ELF-1 (cell line): ENCODE data around the gene FGFR3.
"Not testable (repeated sequence)": the region's sequence is repeated elsewhere in the genome, so short reads cannot be mapped to it uniquely, and the experiment has no call there.

Source experiments
- DNase-seq: peaks from one replicate; pipeline ENCODE4 v3.0.0-alpha.2; 2016; ENCODE audit warnings: low read depth, low spot score

FGFR3 gene

DNA sequence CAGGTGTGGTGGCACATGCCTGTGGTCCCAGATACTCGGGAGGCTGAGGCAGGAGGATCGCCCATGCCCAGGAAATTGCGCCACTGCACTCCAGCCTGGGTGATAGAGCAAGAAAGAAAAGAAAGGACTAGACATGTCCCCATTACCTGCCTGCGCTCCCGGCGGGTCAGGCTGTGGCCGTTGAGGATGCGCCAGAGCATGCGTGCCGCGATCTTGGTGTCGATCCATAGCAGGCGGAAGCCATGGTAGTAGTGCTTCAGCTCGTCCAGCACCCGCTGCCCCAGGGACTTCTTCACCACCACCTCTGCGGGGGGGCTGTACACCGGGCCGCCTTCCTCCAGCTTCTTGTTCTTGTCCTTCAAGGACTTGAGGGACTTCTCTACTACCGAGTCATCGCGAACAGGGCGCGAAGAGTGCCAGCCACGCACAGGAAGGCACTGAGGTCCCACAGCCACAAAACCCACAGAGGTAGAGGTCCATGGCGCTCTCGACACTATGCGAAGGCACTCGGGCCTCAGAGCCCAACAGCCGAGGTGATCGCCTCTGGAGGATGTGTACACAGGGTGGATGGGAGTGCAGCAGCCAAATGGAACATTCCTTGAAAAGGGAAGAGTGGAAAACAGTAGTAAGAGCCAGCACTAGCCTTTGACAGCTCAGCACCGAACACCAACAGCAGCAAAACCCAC is 48.3 kb downstream of the FGFR3 start:
- no peak for DNase-seq

GRCh38 chr4:1841887-1842210 is 48.8 kb downstream of the FGFR3 start:
- no peak for DNase-seq

DNA sequence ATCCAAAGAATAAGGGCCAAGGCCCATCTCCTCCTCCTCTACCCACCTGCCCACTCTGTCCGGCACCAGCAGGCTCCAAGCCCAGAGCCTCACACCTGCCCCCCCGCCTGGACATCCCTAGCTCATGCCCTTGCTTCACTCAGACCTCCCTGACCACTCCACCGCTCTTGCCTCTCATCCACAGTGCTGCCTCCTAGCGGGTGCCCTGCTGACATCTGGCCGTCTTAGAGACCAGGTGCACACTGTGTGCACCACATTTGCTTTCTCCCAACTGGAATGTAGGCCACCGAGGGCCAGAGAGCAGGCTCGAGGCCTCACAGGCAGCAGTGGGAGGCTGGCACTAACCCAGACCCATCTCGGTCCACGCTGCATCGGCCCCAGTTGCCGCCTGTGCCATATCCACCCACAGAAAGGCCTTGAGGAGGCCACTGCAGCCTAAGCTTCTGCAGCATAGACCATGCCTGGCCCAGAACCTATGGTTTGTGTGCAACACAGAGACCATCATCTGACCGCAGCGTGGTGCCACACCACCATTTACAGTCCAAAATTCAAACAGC is 49.3 kb downstream of the FGFR3 start:
- no peak for DNase-seq

DNA sequence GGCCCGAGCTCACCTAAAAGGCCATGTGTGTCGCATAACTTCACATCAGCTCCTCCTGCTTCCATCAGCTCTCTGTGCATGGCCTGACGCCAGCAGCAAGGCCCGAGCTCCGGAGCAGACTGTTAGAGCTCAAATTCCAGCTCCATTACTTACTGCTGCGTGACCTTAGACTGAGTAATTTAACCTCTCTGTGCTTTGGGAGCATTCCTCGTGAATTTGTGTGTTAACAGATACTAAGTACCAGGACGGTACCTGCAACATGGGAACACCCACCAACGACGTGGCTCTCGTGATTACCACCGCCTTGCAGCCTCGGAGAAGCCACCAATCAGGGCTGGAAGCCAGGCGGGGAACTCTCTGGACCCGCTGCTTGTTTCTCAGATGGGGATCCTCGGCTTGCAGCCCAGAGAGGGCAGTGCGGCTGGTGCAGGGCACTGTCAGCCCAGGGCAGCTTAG is 49.9 kb downstream of the FGFR3 start:
- DNase-seq, result no peak

GRCh38 chr4:1843852-1844251 is 50.8 kb downstream of the FGFR3 start:
- DNase-seq, result no peak

GRCh38 chr4:1844618-1845017 is 51.5 kb downstream of the FGFR3 start:
- not testable (repeated sequence) for DNase-seq

DNA sequence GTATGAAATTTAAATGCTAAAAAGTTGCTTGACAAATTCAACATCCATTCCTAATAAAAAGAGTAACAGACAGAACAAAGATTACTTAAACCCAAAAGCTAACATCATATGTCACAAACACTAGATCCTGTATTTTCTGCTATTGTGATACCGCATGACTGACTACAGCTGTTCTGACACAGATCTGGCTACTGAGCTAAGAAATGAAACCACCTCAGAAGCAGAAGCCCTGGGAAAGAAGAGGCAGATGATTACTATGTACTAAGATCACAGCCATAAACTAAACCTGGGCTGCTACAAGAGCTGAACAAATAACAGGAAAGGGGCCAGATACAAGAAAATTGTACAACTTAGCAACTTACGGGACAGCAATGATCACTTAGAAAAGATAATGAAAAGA is 53.5 kb downstream of the FGFR3 start:
- DNase-seq, result no peak

DNA sequence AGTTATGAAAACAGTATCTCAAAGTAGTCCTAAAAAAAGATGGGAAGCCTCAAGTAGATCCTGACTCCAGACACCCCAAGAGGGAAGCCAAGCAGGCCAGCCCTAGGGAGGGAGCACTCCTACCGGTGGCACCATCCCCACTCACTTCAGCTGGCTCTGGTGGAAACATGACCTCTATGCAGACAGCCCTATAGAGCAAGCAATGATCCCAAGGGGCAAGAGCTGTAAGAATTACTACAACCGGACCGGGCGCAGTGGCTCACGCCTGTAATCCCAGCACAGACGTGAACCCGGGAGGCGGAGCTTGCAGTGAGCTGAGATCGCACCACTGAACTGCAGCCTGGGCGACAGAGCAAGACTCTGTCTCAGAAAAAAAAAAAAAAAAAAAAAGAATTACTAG is 57.2 kb downstream of the FGFR3 start:
- DNase-seq, result no peak

GRCh38 chr4:1851160-1851559 is 58.1 kb downstream of the FGFR3 start:
- DNase-seq, result no peak

- no peak for DNase-seq
Observed at GRCh38 chr4:1851575-1852410, 58.7 kb downstream of the FGFR3 start.

GRCh38 chr4:1852904-1853623 is 60.0 kb downstream of the FGFR3 start:
- DNase-seq, result no peak

DNA sequence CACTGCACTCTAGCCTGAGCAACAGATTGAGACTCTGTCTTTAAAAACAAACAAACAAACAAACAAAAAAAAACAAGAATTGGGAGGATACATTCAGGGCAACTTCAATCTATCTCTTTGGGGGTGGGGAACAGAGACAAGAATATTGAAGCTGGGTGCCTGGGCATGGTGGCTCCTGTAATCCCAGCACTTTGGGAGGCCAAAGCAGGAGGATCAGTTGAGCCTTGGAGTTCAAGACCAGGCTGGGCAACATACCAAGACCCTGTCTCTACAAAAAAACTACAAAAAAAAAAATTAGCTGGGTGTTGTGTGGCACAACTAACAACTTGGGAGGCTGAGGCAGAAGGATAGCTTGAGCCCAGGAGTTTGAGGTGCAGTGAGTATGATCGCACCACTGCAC is 61.7 kb downstream of the FGFR3 start:
- DNase-seq, result no peak

- no peak for DNase-seq
Observed at GRCh38 chr4:1855333-1856070, 62.4 kb downstream of the FGFR3 start.

DNA sequence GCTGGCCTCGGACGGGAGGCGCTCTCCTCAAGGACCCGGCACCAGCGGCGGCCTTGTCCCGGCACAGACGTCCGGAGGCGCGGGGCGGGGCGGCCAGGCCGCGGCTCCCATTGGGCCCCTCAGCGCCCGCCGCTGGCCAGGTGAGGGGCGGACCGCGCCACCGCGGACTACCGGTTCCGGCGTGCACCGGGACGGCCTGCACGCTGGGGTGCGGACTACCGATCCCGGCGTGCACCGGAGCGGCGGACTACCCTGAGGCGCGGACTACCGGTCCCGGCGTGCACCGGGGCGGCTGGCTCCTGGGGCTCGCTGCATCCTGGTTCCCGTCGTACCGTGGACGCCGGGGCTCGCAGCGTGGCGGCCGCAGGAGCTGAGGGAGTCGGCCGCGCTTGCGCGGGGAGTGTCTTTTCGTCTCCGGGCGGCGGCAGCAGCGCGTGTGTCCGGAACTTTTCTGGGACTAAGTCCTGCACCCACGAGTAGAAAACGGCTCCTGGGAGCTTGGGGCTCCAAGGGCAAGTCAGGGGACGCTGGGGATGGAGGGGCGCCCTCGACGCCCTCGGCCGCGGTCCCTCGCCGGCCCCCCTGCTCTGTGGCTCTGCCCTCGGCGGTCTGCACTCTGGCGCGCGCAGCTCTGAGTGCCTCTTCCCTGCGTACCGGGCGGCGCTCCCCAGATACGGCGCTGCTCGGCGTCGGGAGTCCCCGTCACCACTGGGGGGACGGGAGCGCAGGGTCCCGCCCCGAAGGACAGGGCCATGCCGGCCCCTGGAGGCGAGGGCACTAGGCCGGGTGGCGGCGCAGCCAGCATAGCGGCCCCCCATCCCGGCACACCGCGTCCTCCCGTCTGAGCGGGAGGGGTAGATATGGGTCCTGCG is 63.2 kb downstream of the FGFR3 start, which contains the start of gene LETM1:
Gene LETM1 (minus strand): TSS at position 86 of the 872 bp plus-strand sequence. CDS start 206 bp downstream, outside the sequence.
- DNase-seq, result peak; percentile 94

GRCh38 chr4:1856943-1857699 is 64.0 kb downstream of the FGFR3 start:
- DNase-seq, result peak; percentile 62

DNA sequence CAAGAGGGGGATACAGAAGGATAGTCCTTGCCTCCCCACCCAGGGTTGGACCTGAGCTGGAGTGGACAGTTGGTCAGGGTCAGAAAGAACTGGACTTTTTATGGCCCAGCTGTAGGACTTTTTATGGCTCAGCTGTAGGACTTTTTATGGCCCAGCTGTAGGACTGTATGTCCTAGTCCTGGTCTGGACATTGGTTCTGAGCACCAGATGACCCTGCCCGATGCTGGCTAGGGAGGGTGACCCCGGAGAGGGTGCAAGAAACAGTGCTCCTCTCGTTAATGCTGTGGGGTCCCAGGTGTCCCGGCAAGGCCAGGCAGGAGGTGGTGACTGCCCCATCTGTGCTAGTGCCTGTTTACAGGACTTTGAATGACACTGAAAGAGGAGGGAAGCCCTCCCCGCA is 64.8 kb downstream of the FGFR3 start:
- no peak for DNase-seq
